Karpas-422 (cell line): ENCODE results near the gene AGAP1. TPM values are rescaled to one million over a fixed set of nuclear protein-coding genes. Genes with fewer than 3 reads are reported as not detected.

Source experiments
- DNase-seq: peaks from one replicate; pipeline ENCODE4 v3.0.0-alpha.2; 2015
- H2AFZ ChIP-seq: fragments of 200-600 bp; sonication (generic); 2 replicates; pipeline ENCODE4 v1.6.1; 2014; ENCODE audit warnings: antibody characterized with exemption, low read length, mixed read lengths
- H3K27ac ChIP-seq: fragments of 200-600 bp; sonication (generic); 2 replicates; pipeline ENCODE4 v1.5.1; 2014; ENCODE audit warnings: mild to moderate bottlenecking, low read length, moderate library complexity
- H3K27me3 ChIP-seq: fragments of 200-600 bp; sonication (generic); 2 replicates; pipeline ENCODE4 v1.6.1; 2014; ENCODE audit warnings: low read length, mixed read lengths
- H3K36me3 ChIP-seq: fragments of 200-600 bp; sonication (generic); 2 replicates; pipeline ENCODE4 v1.6.1; 2014; ENCODE audit warnings: low read length, mixed read lengths; ENCODE audit not compliant: insufficient read depth
- H3K4me1 ChIP-seq: fragments of 200-600 bp; sonication (generic); 2 replicates; pipeline ENCODE4 v1.6.1; 2014; ENCODE audit warnings: mild to moderate bottlenecking, low read length, mixed read lengths
- H3K4me2 ChIP-seq: fragments of 200-600 bp; sonication (generic); 2 replicates; pipeline ENCODE4 v1.6.1; 2014; ENCODE audit warnings: low read length, low read depth, mild to moderate bottlenecking; ENCODE audit not compliant: poor library complexity, severe bottlenecking
- H3K4me3 ChIP-seq: fragments of 200-600 bp; sonication (generic); 2 replicates; pipeline ENCODE4 v1.5.1; 2014; ENCODE audit warnings: mild to moderate bottlenecking, antibody characterized with exemption, low read length, mixed read lengths
- H3K79me2 ChIP-seq: fragments of 200-600 bp; sonication (generic); 2 replicates; pipeline ENCODE4 v1.6.1; 2014; ENCODE audit warnings: mild to moderate bottlenecking, low read length, mixed read lengths
- H3K9ac ChIP-seq: fragments of 200-600 bp; sonication (generic); 2 replicates; pipeline ENCODE4 v1.6.0; 2014; ENCODE audit warnings: low read length
- H3K9me2 ChIP-seq: fragments of 200-600 bp; sonication (generic), shearing (Covaris generic); replicated peaks from 2 replicates; pipeline ENCODE4 v1.6.0; 2014; ENCODE audit warnings: mild to moderate bottlenecking, low read length, moderate library complexity; ENCODE audit not compliant: insufficient read depth
- H3K9me3 ChIP-seq: fragments of 300-700, 200-600 bp; sonication (generic); 2 replicates; pipeline ENCODE4 v1.6.1; 2014; ENCODE audit warnings: low read length, mixed read lengths
- H4K20me1 ChIP-seq: fragments of 200-600 bp; sonication (generic); 2 replicates; pipeline ENCODE4 v1.6.1; 2014; ENCODE audit warnings: mild to moderate bottlenecking, antibody characterized with exemption, low read length, low read depth; ENCODE audit not compliant: insufficient read depth
- total RNA-seq: library from RNA; depleted of rRNA; stranded (reverse); fragments of >200 nt; shearing (Covaris generic); gene quantifications from 2 replicates; pipeline ENCODE4 v1.2.3, GENCODE V29; 2014; ENCODE audit warnings: low replicate concordance

The AGAP1 gene
- total RNA-seq, 1 experiment from 2014 or later, result not detected

- no peak for DNase-seq
- H3K27me3 ChIP-seq, result no peaks in the 10 kb centered on the region
- no peaks in the 10 kb centered on the region for H3K4me1 ChIP-seq
- H3K36me3 ChIP-seq, result no peaks in the 10 kb centered on the region
- no peaks in the 10 kb centered on the region for H3K79me2 ChIP-seq
- no peaks in the 10 kb centered on the region for H4K20me1 ChIP-seq
- H3K9ac ChIP-seq, result no peak overlapping the region
- H2AFZ ChIP-seq, result no peak overlapping the region
- no peak overlapping the region for H3K27ac ChIP-seq
- no peaks in the 10 kb centered on the region for H3K9me2 ChIP-seq
- no peak overlapping the region for H3K4me2 ChIP-seq
- H3K9me3 ChIP-seq, result no peaks in the 10 kb centered on the region
- no peak overlapping the region for H3K4me3 ChIP-seq
Measured at GRCh38 chr2:235494716-235495372, 1.0 kb downstream of the AGAP1 start.

- Histone ChIP-seq H3K9me2 (no peaks in the 10 kb centered on the region), H3K9me3 (no peaks in the 10 kb centered on the region), H3K79me2 (no peaks in the 10 kb centered on the region), H3K36me3 (no peaks in the 10 kb centered on the region), H3K4me1 (no peaks in the 10 kb centered on the region), H3K9ac (no peak overlapping the region), H3K27me3 (no peaks in the 10 kb centered on the region), H3K4me3 (no peak overlapping the region), H4K20me1 (no peaks in the 10 kb centered on the region), H3K27ac (no peak overlapping the region), H3K4me2 (no peak overlapping the region), H2AFZ (no peak overlapping the region)
- DNase-seq, result no peak
Measured at GRCh38 chr2:235495373-235496238, 1.8 kb downstream of the AGAP1 start.

DNA sequence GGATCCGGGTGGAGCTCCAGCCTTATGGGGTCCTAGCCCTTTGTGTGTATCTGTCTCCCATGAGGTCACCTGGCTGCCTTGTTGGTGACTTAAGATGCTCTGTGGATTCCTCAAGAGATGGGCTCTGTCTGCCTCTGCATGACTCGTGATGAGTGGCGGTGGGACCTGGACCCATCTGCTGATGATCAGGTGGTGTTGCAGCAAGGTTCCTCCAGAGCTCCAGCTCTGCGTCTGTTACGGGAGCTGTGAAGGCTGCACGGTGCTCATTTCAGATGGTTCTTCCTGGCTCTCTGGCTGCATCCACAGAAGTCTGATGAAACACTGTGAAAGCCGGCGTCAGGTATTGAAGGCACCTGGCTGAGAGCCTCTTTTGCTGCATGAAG, 2.4 kb downstream of the AGAP1 start:
- H3K4me2 ChIP-seq, result no peak overlapping the region
- no peak overlapping the region for H3K9ac ChIP-seq
- H3K4me1 ChIP-seq, result no peaks in the 10 kb centered on the region
- no peak overlapping the region for H3K27ac ChIP-seq
- DNase-seq, result no peak
- H3K79me2 ChIP-seq, result no peaks in the 10 kb centered on the region
- no peak overlapping the region for H2AFZ ChIP-seq
- no peaks in the 10 kb centered on the region for H4K20me1 ChIP-seq
- H3K4me3 ChIP-seq, result no peak overlapping the region
- H3K27me3 ChIP-seq, result no peaks in the 10 kb centered on the region
- no peaks in the 10 kb centered on the region for H3K9me2 ChIP-seq
- no peaks in the 10 kb centered on the region for H3K9me3 ChIP-seq
- no peaks in the 10 kb centered on the region for H3K36me3 ChIP-seq

- Histone ChIP-seq H3K4me2 (no peak overlapping the region), H3K4me1 (no peaks in the 10 kb centered on the region), H3K27ac (no peak overlapping the region), H3K4me3 (no peak overlapping the region), H2AFZ (no peak overlapping the region), H3K36me3 (no peaks in the 10 kb centered on the region), H3K9me3 (no peaks in the 10 kb centered on the region), H3K79me2 (no peaks in the 10 kb centered on the region), H4K20me1 (no peaks in the 10 kb centered on the region), H3K9me2 (no peaks in the 10 kb centered on the region), H3K9ac (no peak overlapping the region), H3K27me3 (no peaks in the 10 kb centered on the region)
- no peak for DNase-seq
Measured at GRCh38 chr2:235497096-235497495, 3.3 kb downstream of the AGAP1 start.

DNA sequence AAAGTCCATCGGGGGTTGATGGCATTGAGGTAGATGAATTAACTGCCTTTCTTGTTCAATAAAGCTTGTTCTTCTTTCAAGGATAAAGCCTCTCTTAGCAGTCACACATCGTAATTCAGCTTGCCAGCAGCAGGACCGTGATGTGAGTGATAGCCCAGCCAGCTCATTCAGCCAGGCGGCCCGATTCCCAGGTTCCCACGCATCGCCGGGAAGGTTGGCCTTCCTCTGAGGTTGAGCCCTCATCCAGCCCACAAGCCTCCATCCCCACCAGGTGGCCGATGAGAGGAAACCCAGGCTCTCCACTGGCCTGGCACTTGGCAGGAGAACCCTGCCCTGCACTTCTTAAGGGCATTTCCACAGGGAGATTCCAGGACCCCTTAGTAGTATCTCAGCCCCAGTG, 4.7 kb downstream of the AGAP1 start:
- H4K20me1 ChIP-seq, result no peaks in the 10 kb centered on the region
- no peaks in the 10 kb centered on the region for H3K79me2 ChIP-seq
- DNase-seq, result no peak
- H3K36me3 ChIP-seq, result no peaks in the 10 kb centered on the region
- H3K9me2 ChIP-seq, result no peaks in the 10 kb centered on the region
- H3K9me3 ChIP-seq, result no peaks in the 10 kb centered on the region
- no peak overlapping the region for H3K4me2 ChIP-seq
- H2AFZ ChIP-seq, result no peak overlapping the region
- H3K27ac ChIP-seq, result no peak overlapping the region
- no peaks in the 10 kb centered on the region for H3K4me1 ChIP-seq
- no peak overlapping the region for H3K4me3 ChIP-seq
- H3K27me3 ChIP-seq, result no peaks in the 10 kb centered on the region
- H3K9ac ChIP-seq, result no peak overlapping the region

- no peak overlapping the region for H3K9ac ChIP-seq
- no peak overlapping the region for H3K27ac ChIP-seq
- H4K20me1 ChIP-seq, result no peaks in the 10 kb centered on the region
- H3K79me2 ChIP-seq, result no peaks in the 10 kb centered on the region
- DNase-seq, result no peak
- no peaks in the 10 kb centered on the region for H3K9me3 ChIP-seq
- no peaks in the 10 kb centered on the region for H3K4me1 ChIP-seq
- H3K4me3 ChIP-seq, result no peak overlapping the region
- no peaks in the 10 kb centered on the region for H3K9me2 ChIP-seq
- H3K27me3 ChIP-seq, result no peaks in the 10 kb centered on the region
- H3K4me2 ChIP-seq, result no peak overlapping the region
- H2AFZ ChIP-seq, result no peak overlapping the region
- no peaks in the 10 kb centered on the region for H3K36me3 ChIP-seq
Measured at GRCh38 chr2:235498946-235499812, 5.3 kb downstream of the AGAP1 start.

DNA sequence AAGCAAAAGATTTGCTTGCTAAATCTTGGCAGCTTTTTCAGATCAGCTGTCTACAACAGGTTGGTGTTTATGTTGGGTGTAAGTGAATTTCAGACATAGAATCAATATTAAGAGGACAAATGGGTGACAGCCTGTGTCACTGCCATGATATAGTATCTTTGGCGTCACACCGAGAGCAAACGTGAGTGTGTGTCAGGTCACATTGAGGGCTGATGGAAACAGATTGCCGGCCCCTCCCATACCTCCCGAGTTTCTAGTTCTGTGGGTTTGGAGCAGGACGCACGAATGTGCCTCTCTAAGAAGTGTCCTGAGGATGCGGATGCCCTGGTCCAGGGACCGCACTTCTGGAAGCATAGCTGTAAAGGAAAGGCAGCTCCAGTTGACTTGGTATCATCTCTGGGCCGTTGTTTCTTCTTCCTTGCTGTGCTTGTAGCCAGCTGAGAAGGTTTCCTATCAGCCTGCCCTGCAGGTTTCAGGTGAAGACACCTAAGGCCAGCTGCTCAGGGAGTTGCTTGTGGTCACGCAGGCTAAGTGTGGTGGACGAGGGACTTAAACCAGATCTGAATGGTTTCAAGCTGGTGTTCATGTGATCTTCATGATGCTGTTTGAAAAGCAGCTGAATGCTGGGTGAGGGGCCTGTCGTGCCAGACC, 6.4 kb downstream of the AGAP1 start:
- no peak overlapping the region for H3K4me2 ChIP-seq
- no peaks in the 10 kb centered on the region for H3K9me3 ChIP-seq
- H3K9me2 ChIP-seq, result no peaks in the 10 kb centered on the region
- H3K36me3 ChIP-seq, result no peaks in the 10 kb centered on the region
- no peak overlapping the region for H3K27ac ChIP-seq
- no peaks in the 10 kb centered on the region for H3K79me2 ChIP-seq
- no peak for DNase-seq
- H3K27me3 ChIP-seq, result no peaks in the 10 kb centered on the region
- no peaks in the 10 kb centered on the region for H4K20me1 ChIP-seq
- H3K9ac ChIP-seq, result no peak overlapping the region
- no peak overlapping the region for H2AFZ ChIP-seq
- H3K4me1 ChIP-seq, result no peaks in the 10 kb centered on the region
- H3K4me3 ChIP-seq, result no peak overlapping the region
